ENCODE measurements around the gene MRPS2. TPM values are rescaled to one million over a fixed set of nuclear protein-coding genes. Genes with fewer than 3 reads are reported as not detected.
"Not testable (repeated sequence)": the region's sequence is repeated elsewhere in the genome, so short reads cannot be mapped to it uniquely, and the experiment has no call there.

The MRPS2 gene
- polyA plus RNA-seq, 3 donors: 52.6 to 61.0 (median 59.1) TPM

- no peak for DNase-seq
These were observed 9.0 kb downstream of the MRPS2 start for GRCh38 chr9:135509458-135509857.

DNA sequence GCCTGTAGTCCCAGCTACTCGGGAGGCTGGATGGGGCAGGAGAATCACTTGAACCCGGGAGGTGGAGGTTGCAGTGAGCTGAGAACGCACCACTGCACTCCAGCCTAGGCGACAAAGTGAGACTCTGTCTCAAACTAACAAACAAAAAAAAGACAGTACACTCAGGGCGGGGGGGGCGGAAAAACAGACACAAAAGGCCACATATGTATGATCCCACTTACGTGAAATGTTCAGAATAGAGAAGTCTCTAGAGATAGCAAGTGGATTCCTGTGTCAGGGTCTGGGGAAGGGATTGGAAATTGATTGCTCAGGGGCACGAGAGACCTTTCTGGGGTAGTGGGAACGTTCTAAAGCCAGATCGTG lies 11.7 kb downstream of the MRPS2 start:
- no peak for DNase-seq

DNA sequence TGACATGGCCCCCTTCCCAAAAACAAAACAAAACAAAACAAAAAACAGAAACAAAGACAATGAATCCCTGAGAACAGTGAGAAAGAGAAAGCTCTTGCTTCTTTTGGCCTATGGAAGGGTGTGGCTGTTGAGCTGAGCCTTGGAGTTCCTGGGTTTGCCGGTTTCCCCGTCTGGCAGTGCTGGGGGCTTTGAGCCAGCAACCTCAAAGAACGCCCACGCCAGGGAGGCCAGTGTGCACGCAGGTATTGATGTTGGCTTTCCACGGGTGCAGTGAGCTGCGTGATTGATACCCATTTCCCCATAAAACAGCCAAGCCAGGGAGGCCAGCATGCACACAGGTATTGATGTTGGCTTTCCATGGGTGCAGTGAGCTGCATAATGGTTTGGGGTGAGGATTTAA lies 12.4 kb downstream of the MRPS2 start:
- no peak for DNase-seq

- DNase-seq: no peak
These were observed 12.9 kb downstream of the MRPS2 start for GRCh38 chr9:135513351-135513846.

- DNase-seq: not testable (repeated sequence)
These were observed 13.4 kb downstream of the MRPS2 start for GRCh38 chr9:135513906-135514305.

DNA sequence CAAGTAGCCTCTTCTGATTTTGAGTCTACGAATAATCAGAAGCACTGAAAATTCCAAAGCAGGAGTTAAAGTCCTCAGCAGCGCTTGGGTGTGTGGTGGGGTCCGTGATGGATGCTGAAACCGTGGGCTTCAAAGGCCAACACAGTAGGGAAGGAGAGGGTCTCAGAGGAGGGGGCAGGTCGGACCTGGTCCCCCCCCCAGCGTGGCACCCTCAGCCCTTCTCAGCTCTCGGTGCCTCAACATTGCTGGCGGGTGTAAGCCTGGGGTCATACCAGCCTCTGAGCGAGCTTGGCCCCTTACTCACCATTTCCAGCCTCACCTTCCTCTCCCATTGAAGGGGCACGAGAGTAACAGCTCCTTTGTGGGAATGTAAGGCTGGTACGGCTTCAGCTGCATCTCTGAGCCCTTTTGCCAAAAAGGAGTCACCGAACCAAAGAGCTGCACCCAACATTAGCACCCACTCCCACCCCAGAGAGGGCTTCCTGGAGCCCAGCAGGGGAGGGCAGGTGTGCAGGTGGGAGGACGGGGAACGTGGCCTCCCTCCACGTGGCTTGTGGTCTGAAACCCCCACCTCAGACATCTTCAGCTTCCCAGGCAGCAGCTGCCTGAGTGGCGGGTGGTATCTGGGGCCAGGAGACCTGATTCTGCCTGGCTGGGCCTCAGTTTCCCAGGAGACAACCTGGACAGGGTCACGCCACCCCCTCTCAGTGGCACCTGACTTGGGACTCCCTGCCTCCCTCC lies 14.0 kb downstream of the MRPS2 start:
- DNase-seq: no peak

GRCh38 chr9:135515083-135515951 lies 14.8 kb downstream of the MRPS2 start:
- no peak for DNase-seq

DNA sequence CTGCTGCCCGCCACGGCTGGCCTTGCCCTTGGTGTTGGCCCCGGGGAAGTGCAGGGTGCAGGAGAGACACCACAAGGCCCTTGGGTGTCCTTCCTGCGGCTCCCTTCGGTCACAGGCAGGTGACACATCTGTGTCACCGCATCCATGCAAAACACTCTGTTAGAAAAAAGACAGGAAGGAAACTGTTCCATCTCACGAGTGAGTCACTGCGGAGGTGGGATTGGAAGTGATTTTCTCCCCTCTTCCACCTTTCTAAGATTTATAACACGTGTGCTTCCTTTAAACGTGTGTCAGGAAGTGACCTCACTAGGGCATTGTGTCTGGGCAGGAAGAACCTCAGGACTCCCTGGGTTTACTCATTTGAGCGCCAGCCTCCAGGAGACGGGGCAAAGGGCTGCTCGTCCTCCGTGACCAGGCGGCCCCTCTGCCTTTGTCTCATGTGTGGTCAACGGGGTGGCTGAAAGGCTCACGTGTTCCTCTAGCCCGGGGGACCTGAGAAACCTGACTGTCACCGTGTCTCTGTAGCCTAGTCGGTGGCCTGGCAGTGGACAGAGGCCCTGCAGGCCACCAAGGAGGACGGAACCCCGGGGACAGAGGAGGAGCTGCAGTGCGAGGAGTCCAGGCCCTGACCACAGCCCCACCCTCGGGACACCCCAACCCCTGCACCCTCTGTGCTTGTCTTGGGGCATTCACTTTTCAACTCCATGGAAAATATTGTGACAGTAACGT lies 15.8 kb downstream of the MRPS2 start:
- no peak for DNase-seq

GRCh38 chr9:135517407-135517822 lies 16.9 kb downstream of the MRPS2 start:
- DNase-seq: no peak

DNA sequence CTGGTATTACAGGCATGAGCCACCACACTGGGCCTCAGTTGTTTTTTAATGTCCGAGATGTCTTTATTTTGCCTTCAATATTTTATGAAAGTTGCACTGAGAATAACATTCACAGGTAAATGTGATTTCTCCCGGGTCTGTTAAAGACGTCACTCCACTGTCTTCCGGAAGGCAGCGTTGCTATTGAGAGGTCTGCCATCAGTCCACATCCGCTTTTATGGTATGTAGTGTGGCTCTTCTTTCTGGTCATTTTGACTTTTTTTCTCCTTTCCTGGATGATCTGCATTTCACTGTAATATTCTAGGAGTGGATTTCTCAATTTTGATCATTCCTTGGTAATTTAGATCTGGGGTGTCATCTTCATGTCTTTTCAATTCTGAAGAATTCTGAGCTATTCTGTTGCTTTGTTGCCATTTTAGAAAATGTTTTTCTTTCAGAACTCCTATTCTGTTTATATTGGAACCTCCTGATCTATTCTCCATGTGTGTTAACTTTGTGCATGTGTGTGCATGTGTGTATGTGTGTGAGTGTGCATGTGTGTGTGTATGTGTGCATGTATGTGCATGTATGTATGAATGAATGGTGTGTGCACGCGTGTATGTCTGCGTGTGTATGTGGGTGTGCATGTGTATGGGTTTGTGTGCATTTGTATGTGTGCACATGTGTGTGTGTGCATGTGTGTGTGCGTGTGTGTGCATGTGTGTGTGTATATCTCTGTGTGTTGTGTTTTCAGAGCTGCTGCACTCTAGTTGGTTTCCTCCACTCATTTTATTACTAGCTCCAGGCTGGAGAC lies 18.9 kb downstream of the MRPS2 start:
- no peak for DNase-seq

GRCh38 chr9:135520916-135521607 lies 20.6 kb downstream of the MRPS2 start, which contains the start of gene LCN1:
TSS of gene LCN1 (plus strand) at chr9:135521440. CDS start at chr9:135521498, 58 bp downstream.
- no peak for DNase-seq

DNA sequence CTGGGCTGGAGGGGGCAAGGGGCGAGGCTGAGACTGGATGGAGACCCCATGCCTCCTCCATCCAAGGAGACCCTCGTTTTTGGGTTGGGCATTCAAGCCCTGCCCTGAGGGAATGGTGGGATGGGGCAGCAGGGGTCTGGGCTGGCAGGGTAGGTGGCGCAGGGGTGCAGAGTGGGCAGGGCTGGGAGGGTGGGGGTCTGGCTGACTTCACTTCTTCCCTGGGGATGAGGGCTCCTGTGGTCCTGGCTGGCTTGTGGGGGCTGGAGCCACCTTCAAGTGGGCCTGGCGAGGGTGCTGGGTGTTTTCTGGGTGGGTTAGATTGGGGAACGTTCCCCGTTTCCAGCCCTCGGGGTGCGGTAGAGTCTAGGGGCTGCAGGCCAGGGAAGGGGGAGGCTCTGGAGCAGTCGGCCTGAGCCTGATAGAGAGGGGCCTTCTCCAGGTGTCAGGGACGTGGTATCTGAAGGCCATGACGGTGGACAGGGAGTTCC lies 21.2 kb downstream of the MRPS2 start:
- no peak for DNase-seq

GRCh38 chr9:135522137-135522877 lies 21.8 kb downstream of the MRPS2 start:
- DNase-seq: no peak

DNA sequence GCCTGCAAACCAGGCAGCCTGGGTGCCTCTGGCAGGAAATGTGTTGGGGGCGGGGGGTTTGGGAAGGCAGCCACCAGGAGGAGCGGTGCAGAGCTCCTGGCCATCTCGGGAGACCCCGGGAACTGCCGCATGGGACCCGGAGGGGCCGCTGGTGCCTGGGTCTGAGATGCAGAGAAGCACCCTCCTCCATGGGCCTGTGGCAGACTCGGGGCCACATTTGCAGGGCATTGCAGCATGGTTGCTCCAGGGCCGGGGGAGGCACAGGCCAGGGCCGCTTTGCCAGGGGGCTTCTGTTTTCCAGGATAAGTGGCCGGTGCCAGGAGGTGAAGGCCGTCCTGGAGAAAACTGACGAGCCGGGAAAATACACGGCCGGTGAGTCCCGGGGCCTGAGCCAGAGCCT lies 22.4 kb downstream of the MRPS2 start:
- DNase-seq: no peak

DNA sequence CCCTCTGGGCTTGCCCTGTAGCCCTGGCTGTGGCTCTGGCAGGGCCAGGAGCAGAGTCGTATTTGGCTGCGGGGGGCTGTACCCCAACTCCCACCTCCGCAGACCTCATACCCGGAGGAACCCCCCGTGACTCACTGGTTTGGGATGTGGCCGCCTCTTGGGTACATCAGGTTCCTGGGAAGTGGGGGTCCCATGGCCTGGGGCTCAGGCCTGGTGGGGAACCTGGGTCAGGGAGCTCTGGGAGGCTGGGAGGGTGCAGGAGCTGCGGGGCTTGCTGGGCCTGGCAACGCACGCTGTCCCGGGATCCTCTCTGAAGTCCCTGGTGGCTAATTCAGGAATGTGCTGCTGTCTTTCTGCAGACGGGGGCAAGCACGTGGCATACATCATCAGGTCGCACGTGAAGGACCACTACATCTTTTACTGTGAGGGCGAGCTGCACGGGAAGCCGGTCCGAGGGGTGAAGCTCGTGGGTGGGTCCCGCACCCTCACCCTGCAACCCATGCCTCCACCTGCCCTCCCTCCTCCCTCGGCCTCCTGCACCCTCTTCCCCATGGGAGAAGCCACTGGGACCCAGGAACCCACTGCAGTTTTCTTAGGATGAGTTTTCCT lies 23.1 kb downstream of the MRPS2 start:
- DNase-seq: no peak

- no peak for DNase-seq
These were observed 23.8 kb downstream of the MRPS2 start for GRCh38 chr9:135524130-135524861.

GRCh38 chr9:135525241-135526088 lies 25.0 kb downstream of the MRPS2 start:
- DNase-seq: no peak
